ENCODE measurements around the gene NFX1. TPM values are rescaled to one million over a fixed set of nuclear protein-coding genes. Genes with fewer than 3 reads are reported as not detected.

NFX1 gene
- total RNA-seq, 1 experiment from 2014 or later, result 15.4 TPM

DNA sequence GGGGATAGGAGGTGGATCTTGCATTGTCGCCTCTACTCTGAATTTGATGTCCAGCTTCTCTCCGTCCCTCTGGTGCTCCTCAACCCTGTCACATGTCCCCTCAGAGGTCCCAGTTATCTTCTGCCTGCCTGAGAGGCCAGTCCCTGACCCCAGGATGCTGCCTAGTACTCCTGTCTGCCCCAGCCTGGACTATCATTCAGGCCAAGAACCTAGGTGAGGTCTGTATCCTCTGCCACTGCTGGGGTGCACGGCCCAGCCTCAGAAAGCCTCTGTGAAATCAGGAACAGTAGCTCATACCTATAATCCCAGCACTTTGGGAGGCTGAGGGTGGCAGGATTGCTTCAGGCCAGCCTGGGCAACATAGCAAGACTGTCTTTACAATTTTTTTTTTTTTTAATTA lies 41.7 kb upstream of the NFX1 start:
- no peak overlapping the region for H3K27ac ChIP-seq (ENCODE audit: low read length)
- no TSS peak for BruUV-seq (replicated peaks)
- no peaks in the 10 kb centered on the region for H3K9me3 ChIP-seq (ENCODE audit: low read length)
- intact Hi-C loops (cut with micrococcal nuclease), result no loop called here
- no peak overlapping the region for H2AFZ ChIP-seq (ENCODE audit: low read length)
- H3K4me2 ChIP-seq (ENCODE audit: low read length), result no peak overlapping the region
- ATAC-seq, result no peak
- TF ChIP-seq CTCF (conservative IDR thresholded peaks at IDR 0.05; ENCODE audit: low read depth, low read length) (no peak), EZH2 (IDR thresholded peaks at IDR 0.05; ENCODE audit: low read length, unreplicated experiment) (no peak), EZH2phosphoT487 (IDR thresholded peaks at IDR 0.05; ENCODE audit: borderline replicate concordance, low read length) (no peak)
- H3K36me3 ChIP-seq (ENCODE audit: low read depth, low read length), result peaks cover 5% of the 10 kb centered on the region; the same call in 1 of the 2 replicates
- H3F3A ChIP-seq (ENCODE audit: low read length, unreplicated experiment), result no peaks in the 10 kb centered on the region
- no peaks in the 10 kb centered on the region for H3K27me3 ChIP-seq (ENCODE audit: low read length)
- CTCF ChIA-PET, result no interaction called here
- no peak for DNase-seq
- H4K20me1 ChIP-seq (ENCODE audit: low read length), result no peaks in the 10 kb centered on the region
- H3K9ac ChIP-seq (ENCODE audit: low read length), result no peak overlapping the region
- POLR2A ChIA-PET (ENCODE audit: unreplicated experiment), result no interaction called here
- no peaks in the 10 kb centered on the region for H3K4me1 ChIP-seq (ENCODE audit: insufficient read depth, low read length)
- no peaks in the 10 kb centered on the region for H3K9me2 ChIP-seq (replicated peaks; ENCODE audit: low read length)
- H3K4me3 ChIP-seq (ENCODE audit: low read length), result no peak overlapping the region
- H3K79me2 ChIP-seq (ENCODE audit: low read length), result no peaks in the 10 kb centered on the region

- ChIA-PET POLR2A (ENCODE audit: unreplicated experiment) (no interaction called here), CTCF (no interaction called here)
- ATAC-seq (no peak), DNase-seq (no peak)
- Histone ChIP-seq H3K4me2 (ENCODE audit: low read length) (no peak overlapping the region), H3K27ac (ENCODE audit: low read length) (no peak overlapping the region), H3K27me3 (ENCODE audit: low read length) (no peaks in the 10 kb centered on the region), H3K79me2 (ENCODE audit: low read length) (no peaks in the 10 kb centered on the region), H3K36me3 (ENCODE audit: low read depth, low read length) (peaks cover 5% of the 10 kb centered on the region; the same call in 1 of the 2 replicates), H3K9me2 (replicated peaks; ENCODE audit: low read length) (no peaks in the 10 kb centered on the region), H3K9ac (ENCODE audit: low read length) (no peak overlapping the region), H3K9me3 (ENCODE audit: low read length) (no peaks in the 10 kb centered on the region), H3F3A (ENCODE audit: low read length, unreplicated experiment) (no peaks in the 10 kb centered on the region), H3K4me1 (ENCODE audit: insufficient read depth, low read length) (no peaks in the 10 kb centered on the region), H2AFZ (ENCODE audit: low read length) (no peak overlapping the region), H3K4me3 (ENCODE audit: low read length) (no peak overlapping the region), H4K20me1 (ENCODE audit: low read length) (no peaks in the 10 kb centered on the region)
- no TSS peak for BruUV-seq (replicated peaks)
- intact Hi-C loops (cut with micrococcal nuclease), result no loop called here
- TF ChIP-seq EZH2phosphoT487 (IDR thresholded peaks at IDR 0.05; ENCODE audit: borderline replicate concordance, low read length) (no peak), CTCF (conservative IDR thresholded peaks at IDR 0.05; ENCODE audit: low read depth, low read length) (no peak), EZH2 (IDR thresholded peaks at IDR 0.05; ENCODE audit: low read length, unreplicated experiment) (no peak)
These were observed 41.1 kb upstream of the NFX1 start for GRCh38 chr9:33249087-33249658.

- Histone ChIP-seq H3K27me3 (ENCODE audit: low read length) (no peaks in the 10 kb centered on the region), H3K4me3 (ENCODE audit: low read length) (no peak overlapping the region), H3F3A (ENCODE audit: low read length, unreplicated experiment) (no peaks in the 10 kb centered on the region), H4K20me1 (ENCODE audit: low read length) (no peaks in the 10 kb centered on the region), H3K9ac (ENCODE audit: low read length) (no peak overlapping the region), H3K27ac (ENCODE audit: low read length) (no peak overlapping the region), H3K9me3 (ENCODE audit: low read length) (no peaks in the 10 kb centered on the region), H3K4me2 (ENCODE audit: low read length) (no peak overlapping the region), H2AFZ (ENCODE audit: low read length) (no peak overlapping the region), H3K9me2 (replicated peaks; ENCODE audit: low read length) (no peaks in the 10 kb centered on the region), H3K79me2 (ENCODE audit: low read length) (no peaks in the 10 kb centered on the region), H3K36me3 (ENCODE audit: low read depth, low read length) (peaks cover 9% of the 10 kb centered on the region), H3K4me1 (ENCODE audit: insufficient read depth, low read length) (no peaks in the 10 kb centered on the region)
- POLR2A ChIA-PET (ENCODE audit: unreplicated experiment), result no interaction called here
- intact Hi-C loops (cut with micrococcal nuclease), result no loop called here
- DNase-seq (no peak), ATAC-seq (no peak)
- TF ChIP-seq CTCF (conservative IDR thresholded peaks at IDR 0.05; ENCODE audit: low read depth, low read length), result no peak
- no TSS peak for BruUV-seq (replicated peaks)
- CTCF ChIA-PET, result no interaction called here
These were observed 40.3 kb upstream of the NFX1 start for GRCh38 chr9:33249983-33250382.
